ENCODE measurements around the gene PLA2G1B. TPM values are rescaled to one million over a fixed set of nuclear protein-coding genes. Genes with fewer than 3 reads are reported as not detected.

Gene PLA2G1B
- total and polyA plus RNA-seq, 9 of the 15 experiments (the other 6 are each of a cell fraction or from before 2014, with no cell fraction given) = 1.4 TPM; not detected in 8

GRCh38 chr12:120317224-120318105 is 10.1 kb downstream of the PLA2G1B start (continued):
- TF ChIP-seq IRF1 (CRISPR knock-in tag; IDR thresholded peaks at IDR 0.05; ENCODE audit: borderline replicate concordance) (no peak), PML (IDR thresholded peaks at IDR 0.05; ENCODE audit: low read length) (peak; percentile 79; the same call in 1 of the 2 replicates), CTCFL (IDR thresholded peaks at IDR 0.05; ENCODE audit: borderline replicate concordance, insufficient read depth, low read depth, low read length, poor library complexity, severe bottlenecking) (peak; percentile 92), FOXO4 (CRISPR knock-in tag; IDR thresholded peaks at IDR 0.05) (no peak), HDAC3 (IDR thresholded peaks at IDR 0.05; ENCODE audit: borderline replicate concordance, partially characterized antibody) (no peak), FOXA3 (CRISPR knock-in tag; conservative IDR thresholded peaks at IDR 0.05 in 1 of 2, IDR thresholded peaks at IDR 0.05 in 1 of 2) (peak; percentile 95 to 99), RBFOX2 (IDR thresholded peaks at IDR 0.05; ENCODE audit: low read depth, low read length) (peak; percentile 98), STAT5B (CRISPR knock-in tag; IDR thresholded peaks at IDR 0.05) (no peak), SRSF7 (optimal IDR thresholded peaks at IDR 0.05; ENCODE audit: low read depth, low read length) (no peak)

All from K562 (cell line).